NCI-H446 (cell line): ENCODE measurements around the gene PSME3IP1.
"Not testable (repeated sequence)": the region's sequence is repeated elsewhere in the genome, so short reads cannot be mapped to it uniquely, and the experiment has no call there.

ENCODE experiments used
- DNase-seq, 2 experiments: peaks; one replicate each; lab custom pipeline; 2025; lab: John Stamatoyannopoulos, UW

Gene PSME3IP1

DNA sequence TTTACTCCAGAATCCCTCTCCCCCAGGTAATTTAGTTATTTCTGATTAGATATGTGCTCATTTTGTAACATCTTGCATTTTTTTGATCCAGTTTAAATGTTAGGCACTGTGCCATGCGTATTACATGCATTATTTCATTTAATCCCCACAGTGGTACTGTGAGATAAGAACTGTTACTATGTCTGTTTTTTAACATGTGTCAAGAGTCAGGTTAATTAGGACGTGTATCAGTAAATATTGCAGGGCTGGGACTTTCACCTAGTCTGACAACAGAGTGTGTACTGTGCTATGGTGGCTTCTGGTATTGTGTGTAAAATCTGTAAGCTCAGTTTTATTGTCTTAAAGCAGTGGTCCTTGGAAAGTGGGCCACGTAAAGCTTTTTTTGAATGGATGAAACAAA lies 10.9 kb upstream of the PSME3IP1 start:
- DNase-seq, result no peak

DNA sequence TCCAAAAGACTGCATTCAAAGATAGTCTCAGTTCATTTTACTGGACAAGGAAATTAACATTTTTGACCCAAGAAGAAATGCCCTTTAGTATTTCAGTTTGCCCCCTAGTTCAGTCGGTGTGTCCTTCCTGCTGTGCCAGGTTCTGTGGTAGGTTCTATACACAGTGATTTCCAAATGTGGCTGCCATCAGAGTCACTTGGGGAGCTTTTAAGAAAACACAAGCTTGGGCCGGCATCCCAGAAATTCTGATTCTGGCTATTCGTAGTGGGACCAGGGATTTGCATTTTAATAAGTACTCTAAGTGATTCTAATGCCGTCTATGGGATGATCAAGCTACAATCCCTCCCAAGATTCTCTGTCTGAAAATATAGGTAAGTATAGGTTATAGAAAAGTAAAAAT lies 10.4 kb upstream of the PSME3IP1 start:
- DNase-seq, result no peak

DNA sequence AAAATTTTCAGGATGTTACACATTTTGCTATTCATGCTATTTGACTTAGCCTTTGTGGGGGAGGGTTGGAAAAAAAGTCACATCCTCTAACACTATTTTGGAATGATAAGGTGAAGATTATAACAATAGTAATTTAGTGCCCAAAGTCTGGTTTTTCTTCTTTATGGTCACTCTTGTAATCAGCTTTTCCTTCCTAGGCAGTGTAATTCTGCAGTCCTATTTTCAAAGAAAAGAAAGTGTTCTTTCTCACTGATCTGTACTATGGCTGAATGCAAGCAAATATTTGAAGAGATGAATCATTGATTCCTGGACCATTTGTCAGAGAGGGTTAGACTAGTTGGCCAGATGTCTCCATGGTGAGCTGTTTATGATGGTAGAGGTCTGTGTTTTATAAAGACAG lies 8.7 kb upstream of the PSME3IP1 start:
- peak; percentile 14 to 51 for DNase-seq

GRCh38 chr16:57192720-57193486 lies 7.1 kb upstream of the PSME3IP1 start:
- no peak for DNase-seq

DNA sequence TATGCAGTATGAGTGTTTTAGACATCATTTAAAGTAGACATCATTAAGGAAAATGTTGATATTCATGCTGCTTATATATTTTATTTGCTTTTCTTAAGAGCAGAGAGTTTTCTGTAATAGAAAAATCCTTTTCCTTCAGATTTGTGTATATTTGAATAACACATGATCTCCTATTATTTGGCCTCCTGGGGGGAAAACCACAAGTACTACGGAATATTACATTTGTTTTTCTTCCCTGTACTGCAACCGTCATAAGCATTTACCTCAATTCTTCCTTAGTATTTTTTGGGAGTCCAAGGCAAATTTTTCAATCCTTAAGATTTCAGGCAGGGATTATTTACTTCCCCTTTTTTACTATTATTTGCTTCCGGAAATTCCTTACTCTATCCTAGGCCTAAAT lies 6.3 kb upstream of the PSME3IP1 start:
- DNase-seq, result no peak

DNA sequence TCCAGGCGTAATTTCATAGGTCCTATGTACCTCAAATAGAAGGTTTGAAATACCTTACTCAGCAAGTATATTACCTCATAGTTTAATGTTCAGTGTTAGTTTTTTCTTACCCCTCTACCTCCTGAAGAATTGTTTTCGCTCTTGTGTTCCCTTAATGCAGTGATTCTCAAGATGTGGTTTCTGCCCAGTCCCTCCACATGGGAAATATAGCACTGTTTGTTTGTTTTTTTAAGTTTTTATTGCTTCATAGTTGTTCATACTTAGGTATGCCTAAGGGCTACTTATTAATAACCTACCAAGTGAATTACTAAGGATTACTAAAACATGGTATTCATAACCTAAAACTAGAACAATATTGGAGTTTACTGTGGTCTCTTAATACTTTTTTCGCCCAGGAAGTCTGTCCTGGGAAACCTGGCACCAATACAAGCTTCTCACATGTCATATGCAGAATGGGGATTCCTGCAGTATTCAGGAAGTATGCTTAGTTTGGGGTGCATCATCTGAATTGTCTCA lies 5.3 kb upstream of the PSME3IP1 start:
- no peak for DNase-seq

GRCh38 chr16:57190136-57190535 lies 4.3 kb upstream of the PSME3IP1 start:
- DNase-seq, result no peak

DNA sequence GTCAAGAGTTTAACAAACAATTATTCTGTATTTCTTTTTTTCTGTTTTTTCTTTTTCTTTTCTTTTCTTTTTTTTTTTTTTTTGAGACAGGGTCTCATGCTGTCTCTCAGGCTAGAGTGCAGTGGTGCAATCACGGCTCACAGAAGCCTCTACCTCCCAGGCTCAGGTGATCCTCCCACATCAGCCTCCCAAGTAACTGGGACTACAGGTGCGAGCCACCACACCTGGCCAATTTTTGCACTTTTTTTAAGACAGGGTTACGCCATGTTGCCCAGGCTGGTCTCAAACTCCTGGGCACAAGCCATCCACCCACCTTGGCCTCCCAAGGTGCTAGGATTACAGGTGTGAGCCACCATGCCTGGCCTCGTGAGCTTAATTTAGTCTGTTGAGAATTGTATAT lies 3.7 kb upstream of the PSME3IP1 start:
- DNase-seq, result not testable (repeated sequence)

DNA sequence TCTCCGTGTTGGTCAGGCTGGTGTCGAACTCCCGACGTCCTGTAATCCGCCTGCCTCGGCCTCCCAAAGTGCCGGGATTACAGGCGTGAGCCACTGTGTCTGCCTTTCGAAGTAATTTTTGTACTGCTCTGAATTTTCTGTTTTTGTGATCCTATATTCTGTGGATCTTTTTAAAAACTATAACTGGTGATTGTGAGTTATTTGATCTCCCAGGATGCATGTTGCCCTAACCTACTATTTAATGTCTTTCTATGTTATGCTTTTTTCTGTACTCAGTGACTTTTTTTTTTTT lies 2.8 kb upstream of the PSME3IP1 start:
- no peak for DNase-seq

- not testable (repeated sequence) for DNase-seq
Measured at GRCh38 chr16:57187902-57188710, 2.3 kb upstream of the PSME3IP1 start.

DNA sequence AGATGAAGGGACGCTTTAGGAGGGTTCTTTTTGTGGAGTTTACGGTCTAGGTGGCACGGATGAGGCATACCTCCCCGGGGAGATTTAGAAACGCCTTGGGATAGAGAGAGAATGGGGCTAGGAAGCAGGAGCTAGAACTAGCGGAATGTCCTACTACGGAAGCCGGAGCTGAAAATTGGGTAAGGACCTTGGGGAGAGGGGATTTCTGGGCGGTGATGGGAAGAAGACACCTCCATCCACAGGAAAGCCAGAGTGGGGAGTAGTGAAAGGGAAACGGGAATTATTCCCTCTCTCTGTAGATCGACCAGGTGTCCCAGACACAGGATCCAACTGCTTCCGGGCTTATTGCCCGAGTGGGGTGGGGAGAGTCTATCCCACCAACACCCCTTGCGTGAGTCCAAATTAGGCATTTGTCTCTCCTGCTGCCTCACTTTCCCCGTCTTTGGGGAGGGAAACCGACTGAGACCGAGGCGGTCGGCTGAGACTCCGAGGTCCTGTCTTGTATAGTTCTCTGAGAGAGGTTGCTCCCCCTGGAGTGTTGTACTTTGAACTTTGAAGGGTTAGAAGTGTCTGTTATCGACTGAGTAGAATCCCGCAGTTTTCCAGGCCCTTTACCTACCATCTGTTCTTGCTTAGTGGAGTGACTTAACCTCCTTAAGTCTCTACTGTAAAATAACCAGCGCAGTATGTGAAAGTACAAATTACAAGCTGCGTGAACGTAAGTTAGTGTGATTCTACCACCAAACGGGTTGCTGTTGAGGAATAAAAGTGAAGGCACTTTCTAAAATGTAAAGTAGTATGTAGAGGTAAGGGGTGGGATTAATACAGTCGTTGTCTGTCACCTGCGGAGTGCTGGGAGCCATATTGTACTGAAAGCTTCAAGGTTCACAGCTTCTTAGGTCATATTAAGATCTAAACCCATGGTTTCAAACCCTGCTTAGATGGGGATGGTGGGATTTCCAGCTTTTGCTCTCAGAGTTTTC lies 1.3 kb upstream of the PSME3IP1 start:
- DNase-seq, result peak in 1 of 2 experiments; percentile 10

GRCh38 chr16:57185446-57185944 lies 344 bp downstream of the PSME3IP1 start:
- peak in 1 of 2 experiments; percentile 39 for DNase-seq

DNA sequence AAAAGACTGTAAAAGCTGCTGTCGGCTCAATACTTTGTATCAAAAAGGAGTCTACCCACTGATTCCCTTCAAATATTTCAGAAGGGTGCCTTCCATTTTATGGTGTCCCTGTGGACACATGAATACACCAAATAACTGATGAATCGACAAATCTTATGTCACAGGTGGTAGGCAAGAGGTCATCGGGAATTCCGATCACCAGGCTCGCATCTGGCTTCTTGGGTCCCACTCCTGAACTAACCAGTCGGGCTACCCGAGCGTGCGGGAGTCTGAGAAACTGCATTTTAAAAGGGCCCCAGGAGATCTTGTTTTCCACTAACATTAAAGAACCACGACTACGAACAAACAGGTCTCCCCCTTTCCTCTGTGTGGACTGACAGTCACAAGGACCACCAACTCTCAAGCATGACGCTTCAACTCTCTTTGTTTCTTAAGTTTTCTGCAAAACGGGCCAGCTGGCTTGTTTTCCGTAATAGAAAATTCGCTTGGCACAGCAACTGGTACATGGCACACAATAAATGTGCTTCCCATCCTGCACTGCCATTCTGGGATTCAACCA lies 873 bp downstream of the PSME3IP1 start:
- DNase-seq, result no peak

DNA sequence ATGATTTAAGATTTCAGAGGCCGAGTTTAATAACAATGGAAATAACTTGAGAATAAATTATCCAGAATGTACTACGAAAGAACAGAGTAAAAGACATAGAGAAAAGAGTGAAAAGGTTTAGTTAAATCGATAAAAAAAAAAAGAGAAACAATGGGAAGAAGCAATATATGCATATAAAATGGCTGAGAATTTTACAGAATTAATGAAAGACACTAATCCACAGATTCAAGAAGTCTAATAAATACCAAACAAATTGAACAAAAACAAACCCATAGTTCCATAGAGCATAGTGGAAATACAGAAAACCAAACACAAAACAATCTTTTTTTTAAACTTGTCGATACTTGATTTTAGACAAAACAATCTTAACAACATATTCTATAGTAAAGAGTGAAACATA lies 1.7 kb downstream of the PSME3IP1 start:
- no peak for DNase-seq

DNA sequence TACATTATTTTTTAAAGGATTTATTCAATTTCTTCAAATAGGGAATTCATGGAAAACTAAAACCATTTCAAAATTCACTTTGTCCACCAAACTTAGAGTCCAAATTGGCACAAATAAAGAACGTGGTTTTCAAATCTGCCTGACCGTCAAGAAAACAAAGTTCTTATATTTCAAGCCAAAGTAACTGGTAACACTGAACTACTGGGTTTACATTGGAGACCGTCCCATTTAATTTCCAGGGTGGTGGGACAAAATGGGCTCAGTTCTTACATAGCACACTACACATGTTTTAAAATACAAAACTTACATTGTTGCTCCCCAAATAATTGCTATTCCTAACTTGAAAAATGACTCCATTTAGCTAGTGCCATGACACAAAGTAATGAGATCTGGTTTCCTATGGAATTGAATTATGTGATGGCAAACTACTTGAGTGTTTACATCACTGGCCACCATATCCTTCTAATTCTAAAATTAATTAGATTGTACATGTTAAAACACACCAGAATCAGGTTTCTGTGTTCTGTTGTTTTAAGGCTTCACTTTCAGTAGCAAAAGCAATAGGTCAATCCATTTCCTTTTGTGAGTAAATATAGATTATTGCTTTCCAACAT lies 6.5 kb downstream of the PSME3IP1 start:
- no peak for DNase-seq

DNA sequence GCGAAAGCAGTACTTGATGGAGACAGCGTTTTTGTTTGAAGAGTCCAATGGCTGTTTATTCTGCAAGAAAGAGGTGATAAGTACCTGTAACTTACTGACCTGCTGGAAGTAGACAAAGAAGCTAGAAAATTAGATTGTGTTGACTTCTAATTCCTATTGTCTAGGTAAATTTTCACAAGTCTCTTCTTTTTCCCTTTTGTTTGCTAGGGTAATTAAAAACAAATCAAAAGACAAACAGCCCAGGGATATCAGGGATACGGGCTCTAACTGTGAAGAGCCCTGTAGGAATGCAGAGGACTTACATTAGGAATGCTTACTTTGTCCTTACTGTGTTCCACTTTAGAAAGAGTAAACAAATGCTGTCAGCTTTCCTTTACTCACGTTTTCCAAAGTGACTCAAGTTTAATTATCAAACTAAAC lies 7.0 kb downstream of the PSME3IP1 start:
- DNase-seq, result no peak

- DNase-seq, result no peak
Measured at GRCh38 chr16:57178196-57178595, 7.6 kb downstream of the PSME3IP1 start.

- DNase-seq, result no peak
Measured at GRCh38 chr16:57175896-57176295, 9.9 kb downstream of the PSME3IP1 start.

GRCh38 chr16:57172721-57173290 lies 13.0 kb downstream of the PSME3IP1 start:
- no peak for DNase-seq

- DNase-seq, result no peak
Measured at GRCh38 chr16:57169327-57169726, 16.5 kb downstream of the PSME3IP1 start.

GRCh38 chr16:57167953-57168352 lies 17.9 kb downstream of the PSME3IP1 start:
- DNase-seq, result peak in 1 of 2 experiments; percentile 2
